Measurements from ENCODE around the gene PTGIS.

PTGIS gene

GRCh38 chr20:49517805-49518100 lies 50.2 kb downstream of the PTGIS start:
- Histone ChIP-seq H3K79me2 (no peaks in the 10 kb centered on the region), H3K27me3 (ENCODE audit: control insufficient read depth, insufficient read depth, low read length) (no peaks in the 10 kb centered on the region), H3K4me1 (no peaks in the 10 kb centered on the region), H3K4me2 (ENCODE audit: low read length) (no peak overlapping the region), H3K27ac (no peak overlapping the region), H3K36me3 (ENCODE audit: control insufficient read depth, insufficient read depth, low read length) (no peaks in the 10 kb centered on the region), H3K4me3 (ENCODE audit: low read depth, low read length) (no peak overlapping the region), H3K9ac (no peak overlapping the region), H3K9me3 (ENCODE audit: control insufficient read depth, low read length) (no peaks in the 10 kb centered on the region), H2AFZ (no peak overlapping the region)
- no peak for TF ChIP-seq CTCF (IDR thresholded peaks at IDR 0.05)

GRCh38 chr20:49516916-49517804 lies 50.8 kb downstream of the PTGIS start:
- no peak for TF ChIP-seq CTCF (IDR thresholded peaks at IDR 0.05)
- Histone ChIP-seq H3K9ac (no peak overlapping the region), H3K4me3 (ENCODE audit: low read depth, low read length) (no peak overlapping the region), H3K79me2 (no peaks in the 10 kb centered on the region), H3K27me3 (ENCODE audit: control insufficient read depth, insufficient read depth, low read length) (no peaks in the 10 kb centered on the region), H3K4me2 (ENCODE audit: low read length) (no peak overlapping the region), H2AFZ (no peak overlapping the region), H3K27ac (no peak overlapping the region), H3K4me1 (no peaks in the 10 kb centered on the region), H3K9me3 (ENCODE audit: control insufficient read depth, low read length) (no peaks in the 10 kb centered on the region), H3K36me3 (ENCODE audit: control insufficient read depth, insufficient read depth, low read length) (no peaks in the 10 kb centered on the region)

- no peaks in the 10 kb centered on the region for H3K4me1 ChIP-seq
- no peak for TF ChIP-seq CTCF (IDR thresholded peaks at IDR 0.05)
- no peak overlapping the region for H3K4me3 ChIP-seq (ENCODE audit: low read depth, low read length)
- no peaks in the 10 kb centered on the region for H3K79me2 ChIP-seq
- no peak overlapping the region for H3K27ac ChIP-seq
- no peak overlapping the region for H2AFZ ChIP-seq
- H3K9me3 ChIP-seq (ENCODE audit: control insufficient read depth, low read length) = no peaks in the 10 kb centered on the region
- no peak overlapping the region for H3K9ac ChIP-seq
- H3K27me3 ChIP-seq (ENCODE audit: control insufficient read depth, insufficient read depth, low read length) = no peaks in the 10 kb centered on the region
- no peak overlapping the region for H3K4me2 ChIP-seq (ENCODE audit: low read length)
- H3K36me3 ChIP-seq (ENCODE audit: control insufficient read depth, insufficient read depth, low read length) = no peaks in the 10 kb centered on the region
Measured at GRCh38 chr20:49515586-49515985, 52.4 kb downstream of the PTGIS start.

GRCh38 chr20:49513517-49513916 lies 54.4 kb downstream of the PTGIS start:
- no peak for TF ChIP-seq CTCF (IDR thresholded peaks at IDR 0.05)
- Histone ChIP-seq H3K9me3 (ENCODE audit: control insufficient read depth, low read length) (no peaks in the 10 kb centered on the region), H3K79me2 (no peaks in the 10 kb centered on the region), H3K4me2 (ENCODE audit: low read length) (no peak overlapping the region), H3K36me3 (ENCODE audit: control insufficient read depth, insufficient read depth, low read length) (no peaks in the 10 kb centered on the region), H3K4me1 (no peaks in the 10 kb centered on the region), H3K4me3 (ENCODE audit: low read depth, low read length) (no peak overlapping the region), H2AFZ (no peak overlapping the region), H3K9ac (no peak overlapping the region), H3K27ac (no peak overlapping the region), H3K27me3 (ENCODE audit: control insufficient read depth, insufficient read depth, low read length) (no peaks in the 10 kb centered on the region)

- no peak overlapping the region for H3K27ac ChIP-seq
- H3K4me2 ChIP-seq (ENCODE audit: low read length) = no peak overlapping the region
- no peak overlapping the region for H3K4me3 ChIP-seq (ENCODE audit: low read depth, low read length)
- H3K27me3 ChIP-seq (ENCODE audit: control insufficient read depth, insufficient read depth, low read length) = no peaks in the 10 kb centered on the region
- no peaks in the 10 kb centered on the region for H3K9me3 ChIP-seq (ENCODE audit: control insufficient read depth, low read length)
- H3K79me2 ChIP-seq = no peaks in the 10 kb centered on the region
- TF ChIP-seq CTCF (IDR thresholded peaks at IDR 0.05) = no peak
- no peak overlapping the region for H3K9ac ChIP-seq
- no peaks in the 10 kb centered on the region for H3K36me3 ChIP-seq (ENCODE audit: control insufficient read depth, insufficient read depth, low read length)
- no peaks in the 10 kb centered on the region for H3K4me1 ChIP-seq
- H2AFZ ChIP-seq = no peak overlapping the region
Measured at GRCh38 chr20:49513009-49513408, 54.9 kb downstream of the PTGIS start.

Data from parathyroid adenoma (tissue), 2 donors.